Testis (tissue), 2 donors: Measurements from ENCODE around the gene GAB3.

Experiments
- CTCF ChIP-seq, 3 experiments: fragments of 450-650 bp in 2 of 3; fragments of 200-600 bp in 1 of 3; sonication (generic) in 1 of 3; IDR thresholded peaks; one replicate each; pipeline ENCODE4 v1.5.1; 2016 to 2019; ENCODE audit warnings: antibody characterized with exemption in 3 of 3, mild to moderate bottlenecking in 2 of 3, moderate library complexity in 1 of 3
- POLR2A ChIP-seq: fragments of 450-650 bp; IDR thresholded peaks from one replicate; pipeline ENCODE4 v1.6.1; 2017; ENCODE audit warnings: antibody characterized with exemption, mild to moderate bottlenecking, moderate library complexity

GRCh38 chrX:154775419-154776349 is 24.8 kb upstream of the GAB3 start:
- TF ChIP-seq POLR2A = no peak
- TF ChIP-seq CTCF (IDR thresholded peaks at IDR 0.05) = no peak
